ENCODE data around the gene GLRA3. TPM values are rescaled to one million over a fixed set of nuclear protein-coding genes. Genes with fewer than 3 reads are reported as not detected.

Gene GLRA3
- total and polyA plus RNA-seq, 2 of the 8 experiments (the other 6 are each of a cell fraction or from before 2014, with no cell fraction given): 0.02 TPM; not detected in 1

DNA sequence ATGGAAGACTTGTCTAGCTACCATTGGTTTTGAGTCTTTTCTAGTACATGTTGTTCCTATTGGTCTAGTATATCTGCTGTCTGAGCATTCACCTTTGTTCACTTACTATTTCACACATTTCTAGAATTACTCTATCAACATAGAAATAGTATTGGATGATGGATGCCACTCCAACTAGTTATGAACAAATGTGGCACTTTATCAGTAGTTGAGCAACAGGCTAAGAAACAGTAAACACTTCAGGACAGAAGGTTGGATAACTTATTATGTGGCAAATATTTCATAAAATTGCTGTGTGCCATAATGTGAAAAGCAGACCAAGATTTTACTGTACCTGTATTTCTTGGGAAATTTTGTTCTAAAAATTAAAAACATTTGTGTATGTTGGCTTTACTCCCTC is 42.4 kb upstream of the GLRA3 start (continued):
- no peak for TF ChIP-seq CHD7 (IDR thresholded peaks at IDR 0.05; ENCODE audit: insufficient replicate concordance, low read length)
- TF ChIP-seq HDAC2 (IDR thresholded peaks at IDR 0.05; ENCODE audit: borderline replicate concordance in 1 of 2, low read depth in 2 of 2, low read length in 2 of 2): no peak
- no peak for TF ChIP-seq USF2 (IDR thresholded peaks at IDR 0.05; ENCODE audit: low read length)
- TF ChIP-seq NRF1 (IDR thresholded peaks at IDR 0.05; ENCODE audit: low read depth, low read length): no peak
- no peak for TF ChIP-seq CREB1 (IDR thresholded peaks at IDR 0.05)
- TF ChIP-seq GABPA (IDR thresholded peaks at IDR 0.05; ENCODE audit: borderline replicate concordance, insufficient read depth, low read length): no peak
- TF ChIP-seq TBP (IDR thresholded peaks at IDR 0.05; ENCODE audit: low read depth, low read length): no peak
- no peak for TF ChIP-seq FOSL1 (IDR thresholded peaks at IDR 0.05; ENCODE audit: insufficient read depth, low read depth, low read length)
- no peak for TF ChIP-seq TCF12 (IDR thresholded peaks at IDR 0.05; ENCODE audit: low read depth, low read length)

All from H1 (cell line).